Mesenchymal stem cell (in vitro differentiated cells and primary cell): Measurements from ENCODE around the gene RAP1GAP.
A peak's percentile ranks its signal among the peaks of the same experiment; 100 is the strongest.

Source experiments
- DNase-seq: peaks from one replicate; pipeline ENCODE4 v3.0.0-alpha.2; 2013
- H2AFZ ChIP-seq: one replicate; pipeline ENCODE4 v1.6.1; 2013; ENCODE audit warnings: low read depth, mild to moderate bottlenecking, control low read depth, inconsistent platforms, low read length, moderate library complexity
- H2AK5ac ChIP-seq: 2 replicates; pipeline ENCODE4 v1.6.1; 2013; ENCODE audit warnings: low read length, moderate library complexity, mild to moderate bottlenecking, inconsistent platforms; ENCODE audit not compliant: severe bottlenecking
- H2BK120ac ChIP-seq: one replicate; pipeline ENCODE4 v1.6.1; 2013; ENCODE audit warnings: low read depth, mild to moderate bottlenecking, inconsistent platforms, low read length, moderate library complexity
- H2BK12ac ChIP-seq, 2 experiments: one replicate each; pipeline ENCODE4 v1.6.1; 2013; ENCODE audit warnings: inconsistent platforms in 2 of 2, low read length in 2 of 2, mild to moderate bottlenecking in 2 of 2, moderate library complexity in 2 of 2, control low read depth in 1 of 2
- H2BK15ac ChIP-seq: one replicate; pipeline ENCODE4 v1.6.1; 2013; ENCODE audit warnings: mild to moderate bottlenecking, low read depth, inconsistent platforms; ENCODE audit not compliant: poor library complexity, severe bottlenecking
- H2BK5ac ChIP-seq: 2 replicates; pipeline ENCODE4 v1.6.1; 2013; ENCODE audit warnings: low read depth, mild to moderate bottlenecking, low read length, control low read depth, inconsistent platforms; ENCODE audit not compliant: poor library complexity, severe bottlenecking
- H3K14ac ChIP-seq, 2 experiments: one replicate each; pipeline ENCODE4 v1.6.1; 2013; ENCODE audit warnings: inconsistent platforms in 2 of 2, low read length in 2 of 2, control low read depth in 1 of 2, mild to moderate bottlenecking in 1 of 2, moderate library complexity in 1 of 2
- H3K18ac ChIP-seq, 2 experiments: one replicate each; pipeline ENCODE4 v1.6.1; 2013; ENCODE audit warnings: inconsistent platforms in 2 of 2, low read length in 2 of 2, control low read depth in 1 of 2, low read depth in 1 of 2, mild to moderate bottlenecking in 1 of 2
- H3K23ac ChIP-seq, 2 experiments: one replicate each; pipeline ENCODE4 v1.6.1; 2013; ENCODE audit warnings: inconsistent platforms in 2 of 2, low read length in 2 of 2, mild to moderate bottlenecking in 2 of 2, moderate library complexity in 2 of 2, control low read depth in 1 of 2
- H3K27ac ChIP-seq: 2 replicates; pipeline ENCODE4 v1.5.1; 2013; ENCODE audit warnings: mild to moderate bottlenecking, moderate library complexity, low read length, control low read depth, inconsistent platforms; ENCODE audit not compliant: poor library complexity, severe bottlenecking
- H3K27me3 ChIP-seq, 2 experiments: 2 replicates each; pipeline versions ENCODE4 v1.6.1 to v1.7.0; 2013; ENCODE audit warnings: low read length in 2 of 2, mild to moderate bottlenecking in 2 of 2, moderate library complexity in 2 of 2, control low read depth in 1 of 2, inconsistent platforms in 1 of 2; ENCODE audit not compliant: control insufficient read depth in 1 of 2, insufficient read depth in 1 of 2
- H3K36me3 ChIP-seq, 2 experiments: 2 replicates each; pipeline versions ENCODE4 v1.6.1 to v1.7.0; 2013; ENCODE audit warnings: low read length in 2 of 2, control low read depth in 1 of 2, inconsistent platforms in 1 of 2, low read depth in 1 of 2, mild to moderate bottlenecking in 1 of 2; ENCODE audit not compliant: insufficient read depth in 2 of 2, control insufficient read depth in 1 of 2
- H3K4ac ChIP-seq, 2 experiments: one replicate each; pipeline ENCODE4 v1.6.1; 2013; ENCODE audit warnings: inconsistent platforms in 2 of 2, low read length in 2 of 2, mild to moderate bottlenecking in 2 of 2, moderate library complexity in 2 of 2, control low read depth in 1 of 2, low read depth in 1 of 2
- H3K4me1 ChIP-seq: 2 replicates; pipeline ENCODE4 v1.6.1; 2013; ENCODE audit warnings: low read depth, low read length, control low read depth; ENCODE audit not compliant: control insufficient read depth, insufficient read depth
- H3K4me2 ChIP-seq: 2 replicates; pipeline ENCODE4 v1.6.1; 2013; ENCODE audit warnings: low read length, mild to moderate bottlenecking, inconsistent platforms; ENCODE audit not compliant: poor library complexity, severe bottlenecking
- H3K4me3 ChIP-seq, 2 experiments: 2 replicates each; pipeline versions ENCODE4 v1.5.1 to v1.7.0; 2013; ENCODE audit warnings: low read length in 2 of 2, mild to moderate bottlenecking in 2 of 2, control low read depth in 1 of 2, low read depth in 1 of 2; ENCODE audit not compliant: insufficient read depth in 1 of 2
- H3K79me1 ChIP-seq: replicated peaks from 2 replicates; pipeline ENCODE4 v1.6.1; 2013; ENCODE audit warnings: mild to moderate bottlenecking, control low read depth, low read length, inconsistent platforms; ENCODE audit not compliant: poor library complexity, severe bottlenecking
- H3K9ac ChIP-seq: 2 replicates; pipeline ENCODE4 v1.7.0; 2013; ENCODE audit warnings: mild to moderate bottlenecking, low read length, moderate library complexity
- H3K9me3 ChIP-seq: 2 replicates; pipeline ENCODE4 v1.7.0; 2013; ENCODE audit warnings: mild to moderate bottlenecking, low read length; ENCODE audit not compliant: control insufficient read depth
- H4K8ac ChIP-seq: one replicate; pipeline ENCODE4 v1.6.1; 2013; ENCODE audit warnings: inconsistent platforms, mild to moderate bottlenecking, low read length, moderate library complexity
- H4K91ac ChIP-seq: one replicate; pipeline ENCODE4 v1.6.1; 2013; ENCODE audit warnings: mild to moderate bottlenecking, low read length, inconsistent platforms
- WGBS: methylation state at CpG from one replicate; pipeline ENCODE4 v1.1.7; 2013; ENCODE audit warnings: mixed read lengths; 5-methylcytosine and 5-hydroxymethylcytosine counted together

RAP1GAP gene

DNA sequence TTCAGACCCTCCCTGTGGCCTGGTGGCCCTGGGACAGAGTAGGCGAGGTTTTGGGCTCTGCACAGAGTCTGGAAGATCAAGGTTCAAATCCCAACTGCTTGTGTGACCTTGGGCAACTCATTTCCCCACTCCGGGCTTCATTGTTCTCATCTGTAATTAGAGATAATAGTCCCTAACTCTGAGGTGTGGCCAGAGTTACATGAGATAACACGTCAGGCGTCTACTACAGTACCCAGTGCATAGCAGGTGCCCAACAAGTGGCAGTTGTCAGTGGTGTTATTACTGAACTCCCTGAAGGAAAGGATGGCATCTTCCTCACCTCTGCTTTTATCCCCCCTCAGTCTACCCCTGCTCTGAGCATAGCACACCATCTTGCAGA is 20.8 kb downstream of the RAP1GAP start:
- Histone ChIP-seq H3K4ac (no peak overlapping the region), H4K8ac (no peak overlapping the region), H3K14ac (no peak overlapping the region), H2AK5ac (no peak overlapping the region), H3K79me1 (no peaks in the 10 kb centered on the region), H3K27ac (no peak overlapping the region), H3K4me1 (peaks cover 11% of the 10 kb centered on the region), H2BK12ac (no peak overlapping the region), H3K23ac (no peak overlapping the region), H2BK120ac (no peak overlapping the region), H3K4me3 (no peak overlapping the region), H3K9ac (no peak overlapping the region), H3K4me2 (no peak overlapping the region), H2BK15ac (no peak overlapping the region), H2AFZ (no peak overlapping the region), H3K27me3 (peaks cover 61 to 77% of the 10 kb centered on the region in 2 experiments), H3K36me3 (no peaks in the 10 kb centered on the region), H4K91ac (no peak overlapping the region), H3K18ac (no peak overlapping the region), H3K9me3 (no peaks in the 10 kb centered on the region), H2BK5ac (no peak overlapping the region)
- WGBS: 57% methylated on average over 4 of the region's 4 CpGs
- DNase-seq: no peak

DNA sequence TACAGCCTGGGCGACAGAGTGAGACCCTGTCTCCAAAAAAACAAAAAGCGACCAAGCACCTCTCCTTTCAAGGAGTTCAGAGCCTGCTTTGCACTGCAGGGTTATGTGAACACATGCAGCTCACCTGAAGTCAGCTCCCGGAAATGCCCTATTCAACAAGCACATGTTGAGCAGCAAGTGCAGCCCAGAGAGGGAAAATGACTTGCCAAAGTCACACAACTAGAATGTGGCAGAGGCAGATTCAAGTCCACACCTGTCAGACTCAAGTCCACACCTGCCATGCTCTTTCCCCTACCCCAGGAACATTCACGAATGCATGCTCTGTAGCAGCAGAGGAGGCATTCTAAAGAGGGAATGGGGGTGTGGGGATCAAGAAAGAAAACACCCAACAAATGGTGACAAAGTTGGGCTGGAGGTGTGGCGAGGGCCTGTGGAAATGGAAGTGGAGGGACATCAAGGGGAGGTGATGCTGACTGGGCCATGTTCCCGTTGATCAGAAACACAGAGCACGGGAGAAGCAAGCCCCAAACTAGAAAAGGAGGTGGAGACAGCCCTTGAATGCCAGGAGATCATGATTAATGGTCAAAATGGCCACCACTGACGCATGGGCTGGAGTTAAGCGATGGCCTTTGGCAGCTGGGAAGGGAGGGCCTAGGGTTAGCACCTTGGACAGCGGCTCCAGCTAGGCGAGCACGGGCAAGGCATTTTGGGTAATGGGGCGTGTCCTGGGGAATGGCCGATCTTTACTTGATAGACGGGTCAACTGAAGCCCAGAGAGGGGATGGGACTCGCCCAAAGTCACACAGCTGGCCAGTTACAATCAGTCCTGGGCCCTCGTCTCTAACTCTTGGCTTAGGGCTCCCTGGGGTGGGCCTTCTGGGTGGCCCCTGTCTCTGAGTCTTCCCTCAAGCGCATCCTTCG is 21.5 kb downstream of the RAP1GAP start:
- Histone ChIP-seq H3K23ac (no peak overlapping the region), H4K8ac (no peak overlapping the region), H3K4me2 (no peak overlapping the region), H3K18ac (no peak overlapping the region), H2BK120ac (no peak overlapping the region), H2BK12ac (no peak overlapping the region), H4K91ac (no peak overlapping the region), H2BK15ac (no peak overlapping the region), H3K9me3 (no peaks in the 10 kb centered on the region), H3K9ac (no peak overlapping the region), H3K36me3 (no peaks in the 10 kb centered on the region), H2AK5ac (no peak overlapping the region), H3K4me3 (no peak overlapping the region), H3K27me3 (peaks cover 55 to 71% of the 10 kb centered on the region in 2 experiments), H3K4me1 (peaks cover 11% of the 10 kb centered on the region), H2AFZ (no peak overlapping the region), H3K14ac (no peak overlapping the region), H3K4ac (no peak overlapping the region), H3K27ac (no peak overlapping the region), H2BK5ac (no peak overlapping the region), H3K79me1 (no peaks in the 10 kb centered on the region)
- 38% methylated on average over 19 of the region's 19 CpGs for WGBS
- peak; percentile 64 for DNase-seq

DNA sequence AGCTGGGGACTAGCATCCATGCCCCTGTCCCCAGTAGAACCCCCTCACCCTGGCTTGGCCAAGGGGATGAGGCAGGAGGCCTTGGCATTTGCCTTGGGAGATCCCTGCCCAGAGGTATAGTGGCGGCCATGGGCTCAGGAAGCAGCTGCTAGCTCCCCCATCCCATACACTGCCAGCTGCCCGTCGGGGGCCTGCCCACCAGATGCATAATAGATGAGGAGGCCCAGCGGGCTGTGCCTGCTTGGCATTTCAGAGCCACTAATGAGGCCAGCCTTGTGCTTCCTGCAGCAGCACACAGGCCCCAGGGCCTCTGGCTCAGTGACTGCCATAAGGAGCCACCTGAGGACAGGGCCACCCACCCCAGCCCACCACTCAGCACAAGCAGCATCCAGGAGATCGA is 23.6 kb downstream of the RAP1GAP start:
- Histone ChIP-seq H3K4me2 (no peak overlapping the region), H3K4me1 (peaks cover 3% of the 10 kb centered on the region), H3K18ac (no peak overlapping the region), H3K9ac (no peak overlapping the region), H2BK15ac (no peak overlapping the region), H3K14ac (no peak overlapping the region), H3K79me1 (no peaks in the 10 kb centered on the region), H3K36me3 (no peaks in the 10 kb centered on the region), H3K4me3 (no peak overlapping the region), H2BK12ac (no peak overlapping the region), H4K91ac (no peak overlapping the region), H3K27ac (no peak overlapping the region), H2AK5ac (no peak overlapping the region), H2BK120ac (no peak overlapping the region), H3K9me3 (no peaks in the 10 kb centered on the region), H3K27me3 (peaks cover 38 to 70% of the 10 kb centered on the region in 2 experiments), H2BK5ac (no peak overlapping the region), H2AFZ (no peak overlapping the region), H3K23ac (no peak overlapping the region), H3K4ac (no peak overlapping the region), H4K8ac (no peak overlapping the region)
- 68% methylated on average over 5 of the region's 5 CpGs for WGBS
- no peak for DNase-seq

DNA sequence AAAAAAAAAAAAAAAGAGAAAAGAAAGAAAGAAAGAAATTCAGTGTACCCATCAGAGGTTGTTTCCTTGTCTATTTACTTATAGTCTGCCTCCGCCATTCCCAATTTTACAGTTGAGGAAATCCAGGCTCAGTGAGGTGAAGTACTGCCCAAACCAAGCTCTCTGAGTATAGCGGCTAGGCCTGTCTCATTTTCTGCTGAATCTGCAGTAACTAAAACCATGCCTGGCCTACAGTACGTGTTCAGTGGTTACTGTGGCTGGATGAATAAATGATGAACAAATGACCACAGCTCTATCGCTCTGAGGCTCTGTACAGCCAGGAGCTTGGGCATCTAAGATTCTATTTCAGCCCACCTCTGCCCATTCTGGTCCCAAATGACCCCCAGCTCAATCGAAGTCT is 24.3 kb downstream of the RAP1GAP start:
- Histone ChIP-seq H2BK12ac (no peak overlapping the region), H3K79me1 (no peaks in the 10 kb centered on the region), H3K4me1 (peaks cover 3% of the 10 kb centered on the region), H2AK5ac (no peak overlapping the region), H3K27ac (no peak overlapping the region), H3K9me3 (no peaks in the 10 kb centered on the region), H3K4ac (no peak overlapping the region), H3K18ac (no peak overlapping the region), H2BK15ac (no peak overlapping the region), H3K14ac (no peak overlapping the region), H3K4me3 (no peak overlapping the region), H2BK5ac (no peak overlapping the region), H4K8ac (no peak overlapping the region), H3K36me3 (no peaks in the 10 kb centered on the region), H3K9ac (no peak overlapping the region), H3K23ac (no peak overlapping the region), H3K27me3 (peaks cover 35 to 70% of the 10 kb centered on the region in 2 experiments), H2BK120ac (no peak overlapping the region), H4K91ac (no peak overlapping the region), H2AFZ (no peak overlapping the region), H3K4me2 (no peak overlapping the region)
- DNase-seq: no peak
- 88% methylated on average over 5 of the region's 5 CpGs for WGBS
